ENCODE data around the gene USP7. TPM values are rescaled to one million over a fixed set of nuclear protein-coding genes. Genes with fewer than 3 reads are reported as not detected.

USP7 gene
- total RNA-seq, 1 donor from 2014 or later: 159 TPM

DNA sequence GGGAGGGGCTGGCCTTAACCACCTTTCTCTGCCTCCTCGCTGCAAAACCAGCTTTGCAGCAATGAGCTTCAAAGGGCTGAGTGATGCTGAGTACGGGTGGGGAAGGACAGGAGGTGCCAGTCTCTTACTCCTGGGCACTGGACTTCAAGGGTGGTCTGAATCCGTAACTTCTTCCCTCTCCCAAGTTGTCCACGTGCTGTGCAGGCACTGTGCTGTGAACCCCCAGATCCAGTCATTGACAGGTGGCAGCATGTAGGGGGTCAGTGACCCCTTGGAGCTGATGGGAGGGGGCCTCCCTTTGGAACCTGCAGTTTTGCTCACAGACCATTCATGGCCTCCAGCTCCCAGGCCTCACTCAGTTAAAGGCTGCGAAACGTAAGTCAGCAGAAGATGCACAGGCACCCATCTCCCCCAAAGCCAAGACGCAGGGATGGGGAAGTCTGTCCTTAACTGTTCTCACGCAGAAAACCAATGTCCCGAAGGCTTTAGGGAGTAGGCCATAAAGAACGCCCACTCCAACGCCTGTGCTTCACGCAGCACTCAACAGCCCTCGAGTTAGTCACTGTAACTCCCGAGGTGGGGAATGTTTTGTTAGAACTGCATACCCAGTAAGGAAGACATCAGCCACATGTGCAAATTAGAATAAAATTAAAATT lies 73.7 kb downstream of the USP7 start:
- no peak overlapping the region for H3K4me3 Mint-ChIP-seq (ENCODE audit: low read depth)
- TF ChIP-seq, protein P1, sequence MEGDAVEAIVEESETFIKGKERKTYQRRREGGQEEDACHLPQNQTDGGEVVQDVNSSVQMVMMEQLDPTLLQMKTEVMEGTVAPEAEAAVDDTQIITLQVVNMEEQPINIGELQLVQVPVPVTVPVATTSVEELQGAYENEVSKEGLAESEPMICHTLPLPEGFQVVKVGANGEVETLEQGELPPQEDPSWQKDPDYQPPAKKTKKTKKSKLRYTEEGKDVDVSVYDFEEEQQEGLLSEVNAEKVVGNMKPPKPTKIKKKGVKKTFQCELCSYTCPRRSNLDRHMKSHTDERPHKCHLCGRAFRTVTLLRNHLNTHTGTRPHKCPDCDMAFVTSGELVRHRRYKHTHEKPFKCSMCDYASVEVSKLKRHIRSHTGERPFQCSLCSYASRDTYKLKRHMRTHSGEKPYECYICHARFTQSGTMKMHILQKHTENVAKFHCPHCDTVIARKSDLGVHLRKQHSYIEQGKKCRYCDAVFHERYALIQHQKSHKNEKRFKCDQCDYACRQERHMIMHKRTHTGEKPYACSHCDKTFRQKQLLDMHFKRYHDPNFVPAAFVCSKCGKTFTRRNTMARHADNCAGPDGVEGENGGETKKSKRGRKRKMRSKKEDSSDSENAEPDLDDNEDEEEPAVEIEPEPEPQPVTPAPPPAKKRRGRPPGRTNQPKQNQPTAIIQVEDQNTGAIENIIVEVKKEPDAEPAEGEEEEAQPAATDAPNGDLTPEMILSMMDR (IDR thresholded peaks at IDR 0.05; ENCODE audit: unreplicated experiment): no peak
- peaks cover 10% of the 10 kb centered on the region for H3K4me1 Mint-ChIP-seq (ENCODE audit: low read depth)
- no peak for DNase-seq (ENCODE audit: low spot score, unreplicated experiment)
- H3K27me3 Mint-ChIP-seq: no peaks in the 10 kb centered on the region
- H3K36me3 Mint-ChIP-seq (ENCODE audit: insufficient read depth): peaks cover 26% of the 10 kb centered on the region
- H3K27ac Mint-ChIP-seq: peak overlapping the region; percentile 24
- H3K9me3 Mint-ChIP-seq (ENCODE audit: low read depth): no peaks in the 10 kb centered on the region

- H3K4me1 Mint-ChIP-seq (ENCODE audit: low read depth): peaks cover 10% of the 10 kb centered on the region
- no peak overlapping the region for H3K27ac Mint-ChIP-seq
- no peaks in the 10 kb centered on the region for H3K9me3 Mint-ChIP-seq (ENCODE audit: low read depth)
- DNase-seq (ENCODE audit: low spot score, unreplicated experiment): no peak
- H3K4me3 Mint-ChIP-seq (ENCODE audit: low read depth): no peak overlapping the region
- TF ChIP-seq, protein P1 (IDR thresholded peaks at IDR 0.05; ENCODE audit: unreplicated experiment): no peak
- no peaks in the 10 kb centered on the region for H3K27me3 Mint-ChIP-seq
- H3K36me3 Mint-ChIP-seq (ENCODE audit: insufficient read depth): peaks cover 21% of the 10 kb centered on the region
Observed at GRCh38 chr16:8888951-8889892, 74.5 kb downstream of the USP7 start.

DNA sequence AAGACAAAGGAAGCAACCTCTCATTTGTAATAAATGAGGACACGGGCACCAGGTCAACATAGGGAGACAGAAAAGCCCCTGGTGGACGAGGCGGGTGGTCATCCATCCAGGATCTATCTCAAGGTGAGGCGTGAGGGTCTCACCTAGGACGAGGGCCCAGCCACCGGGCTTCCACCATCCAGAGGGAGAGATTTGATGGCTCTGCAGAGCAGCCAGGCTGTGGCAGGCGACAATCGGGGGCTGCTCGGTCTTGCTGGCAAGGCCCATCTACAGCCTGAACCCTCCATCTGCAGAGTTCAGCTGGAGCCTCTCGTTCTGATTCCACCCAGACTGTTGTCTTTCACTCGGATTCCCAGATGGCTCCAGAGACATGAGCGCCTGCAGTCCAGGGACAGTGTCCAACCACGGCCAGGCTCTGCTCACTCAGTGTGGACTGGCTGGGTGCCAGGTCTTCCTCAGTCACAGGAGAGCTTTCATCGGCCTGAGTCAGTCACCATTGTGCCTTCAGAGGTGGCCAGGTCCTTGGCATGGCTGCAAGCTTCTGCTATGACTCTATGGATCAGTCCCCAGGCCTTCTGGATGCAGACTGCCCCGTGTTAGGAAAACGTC lies 75.7 kb downstream of the USP7 start:
- TF ChIP-seq, protein P1 (IDR thresholded peaks at IDR 0.05; ENCODE audit: unreplicated experiment): no peak
- H3K9me3 Mint-ChIP-seq (ENCODE audit: low read depth): no peaks in the 10 kb centered on the region

DNA sequence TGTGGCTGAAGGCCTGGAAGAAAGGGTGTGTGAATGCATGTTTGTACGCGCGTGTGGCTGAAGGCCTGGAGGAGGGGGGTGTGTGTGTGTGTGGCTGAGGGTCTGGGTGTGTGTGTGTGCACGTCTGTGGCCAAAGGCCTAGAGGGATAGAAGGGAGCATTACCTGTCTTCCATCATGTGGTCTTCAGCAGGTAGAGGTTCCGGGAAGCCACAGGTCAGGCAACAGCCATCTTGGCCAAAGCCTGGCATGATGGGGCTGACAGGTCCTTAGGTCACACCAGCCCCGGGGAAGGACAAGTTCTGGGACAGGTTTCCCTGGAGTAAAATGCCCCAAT lies 76.3 kb downstream of the USP7 start:
- Mint-ChIP-seq H3K9me3 (ENCODE audit: low read depth) (no peaks in the 10 kb centered on the region), H3K36me3 (ENCODE audit: insufficient read depth) (peaks cover 15% of the 10 kb centered on the region), H3K27me3 (no peaks in the 10 kb centered on the region), H3K4me1 (ENCODE audit: low read depth) (peaks cover 10% of the 10 kb centered on the region), H3K4me3 (ENCODE audit: low read depth) (no peak overlapping the region), H3K27ac (no peak overlapping the region)
- no peak for DNase-seq (ENCODE audit: low spot score, unreplicated experiment)
- TF ChIP-seq, protein P1 (IDR thresholded peaks at IDR 0.05; ENCODE audit: unreplicated experiment): no peak

More for the DNA sequence above, 75.7 kb downstream of the USP7 start:
- no peak for DNase-seq (ENCODE audit: low spot score, unreplicated experiment)
- H3K4me1 Mint-ChIP-seq (ENCODE audit: low read depth): peaks cover 10% of the 10 kb centered on the region
- H3K36me3 Mint-ChIP-seq (ENCODE audit: insufficient read depth): peaks cover 16% of the 10 kb centered on the region
- H3K4me3 Mint-ChIP-seq (ENCODE audit: low read depth): no peak overlapping the region
- peak overlapping the region; percentile 74 for H3K27ac Mint-ChIP-seq
- H3K27me3 Mint-ChIP-seq: no peaks in the 10 kb centered on the region

Measured in progenitor cell of endocrine pancreas (in vitro differentiated cells).